Parathyroid adenoma (tissue), 2 donors: ENCODE measurements around the gene SULT1C2.

Experiments used
- H2AFZ ChIP-seq: fragments of 300-600 bp; sonication (generic); one replicate; pipeline ENCODE4 v1.7.0; 2017; ENCODE audit warnings: antibody characterized with exemption, mild to moderate bottlenecking
- H3K27ac ChIP-seq: fragments of 300-600 bp; sonication (generic); one replicate; pipeline ENCODE4 v1.7.0; 2017
- H3K27me3 ChIP-seq: fragments of 300-600 bp; sonication (generic); one replicate; pipeline ENCODE4 v1.7.0; 2017; ENCODE audit warnings: low read length; ENCODE audit not compliant: control insufficient read depth, insufficient read depth
- H3K36me3 ChIP-seq: fragments of 300-600 bp; sonication (generic); one replicate; pipeline ENCODE4 v1.7.0; 2017; ENCODE audit warnings: low read length; ENCODE audit not compliant: control insufficient read depth, insufficient read depth
- H3K4me1 ChIP-seq: fragments of 300-600 bp; sonication (generic); one replicate; pipeline ENCODE4 v1.7.0; 2017; ENCODE audit warnings: control low read depth
- H3K4me2 ChIP-seq: fragments of 300-600 bp; sonication (generic); one replicate; pipeline ENCODE4 v1.7.0; 2017; ENCODE audit warnings: low read length
- H3K4me3 ChIP-seq: fragments of 300-600 bp; sonication (generic); one replicate; pipeline ENCODE4 v1.7.0; 2017; ENCODE audit warnings: low read depth, low read length
- H3K79me2 ChIP-seq: fragments of 300-600 bp; sonication (generic); one replicate; pipeline ENCODE4 v1.7.0; 2017; ENCODE audit warnings: control low read depth
- H3K9ac ChIP-seq: fragments of 300-600 bp; sonication (generic); one replicate; pipeline ENCODE4 v1.7.0; 2017; ENCODE audit warnings: mild to moderate bottlenecking
- H3K9me3 ChIP-seq: fragments of 300-600 bp; sonication (generic); one replicate; pipeline ENCODE4 v1.7.0; 2017; ENCODE audit warnings: low read length; ENCODE audit not compliant: control insufficient read depth
- TF ChIP-seq, protein P1 (sequence below): fragments of 300-600 bp; sonication (generic); IDR thresholded peaks from one replicate; pipeline ENCODE4 v1.7.0; 2017; ENCODE audit warnings: antibody characterized with exemption, mild to moderate bottlenecking
- donor health status: primary hyperparathyroidism.

The SULT1C2 gene

DNA sequence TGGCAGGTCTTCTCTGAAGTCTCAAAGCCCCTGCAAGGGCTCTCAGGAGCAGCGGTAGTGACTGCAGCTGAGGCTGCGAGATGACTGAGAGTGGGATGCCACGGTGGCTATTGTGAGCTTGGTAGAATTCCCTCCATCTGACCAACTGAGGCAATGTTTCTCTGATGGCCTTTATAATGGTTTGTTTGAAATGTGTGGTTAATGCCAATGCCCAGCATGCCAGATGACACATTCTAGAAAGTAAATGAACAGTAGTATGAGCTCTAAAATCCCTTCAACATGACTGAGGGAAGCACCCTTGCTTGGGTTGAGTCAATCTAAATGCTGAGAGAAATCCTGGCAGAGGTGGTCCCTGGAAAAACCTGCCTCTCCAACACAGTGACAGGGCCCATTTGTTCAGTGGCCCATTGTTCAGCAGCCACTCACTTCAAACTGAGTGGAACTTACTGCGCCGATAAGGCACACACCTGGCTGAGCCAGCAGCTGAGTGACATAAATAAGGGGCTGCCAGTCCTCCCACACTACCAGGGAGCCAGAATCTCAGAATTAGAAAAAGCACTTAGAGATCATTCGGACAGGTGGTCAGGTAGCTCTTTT lies 31.7 kb downstream of the SULT1C2 start:
- TF ChIP-seq, protein P1, sequence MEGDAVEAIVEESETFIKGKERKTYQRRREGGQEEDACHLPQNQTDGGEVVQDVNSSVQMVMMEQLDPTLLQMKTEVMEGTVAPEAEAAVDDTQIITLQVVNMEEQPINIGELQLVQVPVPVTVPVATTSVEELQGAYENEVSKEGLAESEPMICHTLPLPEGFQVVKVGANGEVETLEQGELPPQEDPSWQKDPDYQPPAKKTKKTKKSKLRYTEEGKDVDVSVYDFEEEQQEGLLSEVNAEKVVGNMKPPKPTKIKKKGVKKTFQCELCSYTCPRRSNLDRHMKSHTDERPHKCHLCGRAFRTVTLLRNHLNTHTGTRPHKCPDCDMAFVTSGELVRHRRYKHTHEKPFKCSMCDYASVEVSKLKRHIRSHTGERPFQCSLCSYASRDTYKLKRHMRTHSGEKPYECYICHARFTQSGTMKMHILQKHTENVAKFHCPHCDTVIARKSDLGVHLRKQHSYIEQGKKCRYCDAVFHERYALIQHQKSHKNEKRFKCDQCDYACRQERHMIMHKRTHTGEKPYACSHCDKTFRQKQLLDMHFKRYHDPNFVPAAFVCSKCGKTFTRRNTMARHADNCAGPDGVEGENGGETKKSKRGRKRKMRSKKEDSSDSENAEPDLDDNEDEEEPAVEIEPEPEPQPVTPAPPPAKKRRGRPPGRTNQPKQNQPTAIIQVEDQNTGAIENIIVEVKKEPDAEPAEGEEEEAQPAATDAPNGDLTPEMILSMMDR = no peak

DNA sequence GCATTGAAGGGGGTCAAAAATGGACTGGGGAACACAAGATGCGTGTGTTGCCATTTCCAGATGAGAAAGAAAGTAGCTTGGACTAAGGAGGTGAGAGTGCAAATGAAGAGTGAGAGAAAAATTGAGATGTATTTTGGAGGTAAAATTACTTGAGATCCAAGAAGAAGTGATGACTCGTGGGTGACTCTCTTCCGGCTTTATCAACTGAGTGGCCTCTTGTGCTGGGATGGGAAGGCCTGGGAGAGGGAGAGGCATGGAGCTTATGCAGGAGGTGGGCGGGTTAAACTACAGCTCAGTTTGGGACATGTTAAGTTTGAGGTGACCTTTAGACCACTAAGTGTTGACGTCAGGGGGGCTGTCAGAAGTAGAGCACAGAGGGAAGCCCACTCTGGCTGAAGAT lies 34.9 kb downstream of the SULT1C2 start:
- H3K4me1 ChIP-seq = no peaks in the 10 kb centered on the region
- H3K4me2 ChIP-seq = no peak overlapping the region
- no peak overlapping the region for H3K9ac ChIP-seq
- no peak overlapping the region for H2AFZ ChIP-seq
- H3K27ac ChIP-seq = no peak overlapping the region
- no peaks in the 10 kb centered on the region for H3K36me3 ChIP-seq
- no peaks in the 10 kb centered on the region for H3K27me3 ChIP-seq
- TF ChIP-seq, protein P1 = no peak
- no peaks in the 10 kb centered on the region for H3K9me3 ChIP-seq
- H3K79me2 ChIP-seq = no peaks in the 10 kb centered on the region
- no peak overlapping the region for H3K4me3 ChIP-seq

More for the DNA sequence above, 31.7 kb downstream of the SULT1C2 start:
- Histone ChIP-seq H3K79me2 (no peaks in the 10 kb centered on the region), H3K9me3 (no peaks in the 10 kb centered on the region), H3K4me1 (no peaks in the 10 kb centered on the region), H3K4me2 (no peak overlapping the region), H3K27ac (no peak overlapping the region), H3K27me3 (no peaks in the 10 kb centered on the region), H3K9ac (no peak overlapping the region), H3K36me3 (no peaks in the 10 kb centered on the region), H3K4me3 (no peak overlapping the region), H2AFZ (no peak overlapping the region)

DNA sequence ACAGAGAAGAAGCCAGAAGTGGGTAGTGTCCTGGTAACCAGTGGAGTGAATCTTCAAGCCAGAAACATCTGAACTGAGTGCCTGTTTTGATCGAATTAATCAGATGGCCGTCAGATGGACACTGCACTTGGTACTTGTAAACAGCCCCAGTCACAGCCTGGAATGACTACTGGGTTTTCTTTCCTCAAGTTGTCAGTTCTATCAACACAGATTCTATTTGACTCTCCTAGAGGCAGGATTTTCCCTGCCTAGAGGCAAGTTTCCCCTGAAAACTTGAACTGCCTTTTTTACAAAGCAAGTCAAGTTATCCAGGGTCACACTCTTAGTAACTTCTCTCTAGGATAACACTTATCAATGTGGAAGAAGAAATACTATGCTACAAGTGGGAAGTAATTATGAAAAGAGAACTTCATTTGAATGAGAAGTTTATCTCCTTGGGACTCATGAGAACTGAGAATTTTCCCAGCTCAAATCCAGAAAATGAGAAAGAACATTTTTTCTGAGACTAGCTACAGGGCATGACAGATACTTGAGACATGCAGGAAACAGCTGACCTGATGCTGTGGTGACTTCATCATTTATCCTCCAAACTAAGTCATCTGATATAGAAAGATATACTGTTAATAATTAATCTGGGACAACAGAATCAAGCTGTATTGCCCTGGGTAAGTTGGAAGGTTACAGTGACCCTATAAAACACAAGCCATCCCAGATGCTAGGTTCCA lies 36.0 kb downstream of the SULT1C2 start:
- Histone ChIP-seq H2AFZ (no peak overlapping the region), H3K9ac (no peak overlapping the region), H3K4me1 (no peaks in the 10 kb centered on the region), H3K4me3 (no peak overlapping the region), H3K27ac (no peak overlapping the region), H3K9me3 (no peaks in the 10 kb centered on the region), H3K27me3 (no peaks in the 10 kb centered on the region), H3K4me2 (no peak overlapping the region), H3K79me2 (no peaks in the 10 kb centered on the region), H3K36me3 (no peaks in the 10 kb centered on the region)
- TF ChIP-seq, protein P1 = no peak

DNA sequence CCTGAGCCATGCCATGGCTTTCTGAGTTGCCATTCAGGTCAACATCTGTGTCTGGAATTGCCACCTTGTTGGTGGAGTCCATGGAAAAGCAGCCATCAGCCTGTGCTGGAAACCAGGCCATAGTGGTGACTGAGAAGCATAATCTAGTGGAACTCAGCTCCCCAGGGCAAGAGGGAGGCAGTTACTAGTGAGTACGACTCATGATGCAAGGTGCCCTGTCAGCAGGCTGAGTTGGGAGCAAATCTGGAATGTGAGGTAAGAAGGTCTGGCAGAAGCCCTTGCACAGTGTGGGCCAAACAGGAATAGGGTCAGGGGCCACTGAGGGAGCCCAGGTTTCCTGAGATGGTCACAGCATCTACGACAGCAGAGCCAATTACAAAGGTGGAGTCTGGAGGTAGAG lies 37.1 kb downstream of the SULT1C2 start:
- Histone ChIP-seq H3K27me3 (no peaks in the 10 kb centered on the region), H3K4me1 (no peaks in the 10 kb centered on the region), H3K36me3 (no peaks in the 10 kb centered on the region), H3K4me2 (no peak overlapping the region), H3K9me3 (no peaks in the 10 kb centered on the region), H3K79me2 (no peaks in the 10 kb centered on the region), H3K27ac (no peak overlapping the region), H3K4me3 (no peak overlapping the region), H2AFZ (no peak overlapping the region), H3K9ac (no peak overlapping the region)
- TF ChIP-seq, protein P1 = no peak

DNA sequence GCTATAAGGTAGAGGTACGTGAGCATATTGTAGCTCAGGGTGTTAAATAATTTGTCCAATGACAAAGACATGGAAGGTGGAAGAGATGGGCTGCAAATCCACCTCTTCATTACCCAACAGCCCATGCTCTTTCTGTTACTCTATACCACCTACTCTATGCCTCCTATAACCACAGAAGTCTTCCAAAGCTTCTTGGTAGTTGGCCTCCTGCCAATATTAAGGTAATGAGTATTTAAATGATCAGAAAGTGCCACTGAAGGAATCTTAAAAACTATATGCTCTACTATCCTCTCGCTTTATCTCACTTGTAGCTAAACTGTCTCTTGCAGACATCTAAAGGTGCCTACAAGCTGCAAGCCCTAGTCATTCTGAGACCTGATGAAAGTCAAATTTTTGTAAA lies 41.1 kb downstream of the SULT1C2 start:
- Histone ChIP-seq H3K9ac (no peak overlapping the region), H3K27ac (no peak overlapping the region)

More for the DNA sequence above, 41.1 kb downstream of the SULT1C2 start:
- Histone ChIP-seq H3K9me3 (no peaks in the 10 kb centered on the region), H3K36me3 (no peaks in the 10 kb centered on the region), H3K4me2 (no peak overlapping the region), H3K4me1 (no peaks in the 10 kb centered on the region), H2AFZ (no peak overlapping the region), H3K4me3 (no peak overlapping the region), H3K79me2 (no peaks in the 10 kb centered on the region), H3K27me3 (no peaks in the 10 kb centered on the region)
- TF ChIP-seq, protein P1 = no peak
